HL-60 (cell line): Measurements from ENCODE around the gene SLC7A10.

Experiments
- GABPA ChIP-seq: IDR thresholded peaks from 2 replicates; pipeline ENCODE4 v1.6.1; 2012; ENCODE audit warnings: low read depth
- POLR2AphosphoS5 ChIP-seq: IDR thresholded peaks from 2 replicates; pipeline ENCODE4 v1.6.1; 2012; ENCODE audit warnings: low read depth
- SPI1 ChIP-seq: IDR thresholded peaks from 2 replicates; pipeline ENCODE4 v1.6.1; 2012; ENCODE audit warnings: low read depth, mild to moderate bottlenecking, borderline replicate concordance
- TF ChIP-seq, protein P1 (sequence below): IDR thresholded peaks from one replicate; pipeline ENCODE4 v1.5.1; 2011; ENCODE audit warnings: low read length, control low read depth, inconsistent platforms; ENCODE audit not compliant: insufficient read depth
- TF ChIP-seq, protein P2 (sequence below): IDR thresholded peaks from 2 replicates; pipeline ENCODE4 v1.6.1; 2012; ENCODE audit warnings: low read depth; ENCODE audit not compliant: insufficient replicate concordance

DNA sequence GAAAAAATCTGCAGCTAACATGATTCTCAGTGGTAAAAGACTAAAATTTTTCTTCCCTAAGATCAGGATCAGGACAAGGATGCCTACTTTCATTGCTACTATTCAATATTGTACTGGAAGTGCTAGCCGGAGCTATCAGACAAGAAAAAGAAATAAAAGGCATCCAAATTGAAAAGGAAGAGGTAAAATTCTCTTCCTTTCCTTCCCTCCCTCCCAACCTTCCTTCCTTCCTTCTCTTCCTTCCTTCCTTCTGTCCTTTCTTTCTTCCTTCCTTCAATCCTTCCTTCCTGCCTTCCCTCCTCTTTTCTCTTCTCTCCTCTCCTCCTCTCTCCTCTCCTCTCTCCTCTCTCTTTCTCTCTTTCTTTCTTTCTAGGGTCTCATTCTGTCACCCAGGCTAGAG is 58.2 kb downstream of the SLC7A10 start:
- TF ChIP-seq, protein P1, sequence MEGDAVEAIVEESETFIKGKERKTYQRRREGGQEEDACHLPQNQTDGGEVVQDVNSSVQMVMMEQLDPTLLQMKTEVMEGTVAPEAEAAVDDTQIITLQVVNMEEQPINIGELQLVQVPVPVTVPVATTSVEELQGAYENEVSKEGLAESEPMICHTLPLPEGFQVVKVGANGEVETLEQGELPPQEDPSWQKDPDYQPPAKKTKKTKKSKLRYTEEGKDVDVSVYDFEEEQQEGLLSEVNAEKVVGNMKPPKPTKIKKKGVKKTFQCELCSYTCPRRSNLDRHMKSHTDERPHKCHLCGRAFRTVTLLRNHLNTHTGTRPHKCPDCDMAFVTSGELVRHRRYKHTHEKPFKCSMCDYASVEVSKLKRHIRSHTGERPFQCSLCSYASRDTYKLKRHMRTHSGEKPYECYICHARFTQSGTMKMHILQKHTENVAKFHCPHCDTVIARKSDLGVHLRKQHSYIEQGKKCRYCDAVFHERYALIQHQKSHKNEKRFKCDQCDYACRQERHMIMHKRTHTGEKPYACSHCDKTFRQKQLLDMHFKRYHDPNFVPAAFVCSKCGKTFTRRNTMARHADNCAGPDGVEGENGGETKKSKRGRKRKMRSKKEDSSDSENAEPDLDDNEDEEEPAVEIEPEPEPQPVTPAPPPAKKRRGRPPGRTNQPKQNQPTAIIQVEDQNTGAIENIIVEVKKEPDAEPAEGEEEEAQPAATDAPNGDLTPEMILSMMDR, result no peak
- TF ChIP-seq POLR2AphosphoS5, result no peak
- no peak for TF ChIP-seq GABPA
- no peak for TF ChIP-seq SPI1
- TF ChIP-seq, protein P2, sequence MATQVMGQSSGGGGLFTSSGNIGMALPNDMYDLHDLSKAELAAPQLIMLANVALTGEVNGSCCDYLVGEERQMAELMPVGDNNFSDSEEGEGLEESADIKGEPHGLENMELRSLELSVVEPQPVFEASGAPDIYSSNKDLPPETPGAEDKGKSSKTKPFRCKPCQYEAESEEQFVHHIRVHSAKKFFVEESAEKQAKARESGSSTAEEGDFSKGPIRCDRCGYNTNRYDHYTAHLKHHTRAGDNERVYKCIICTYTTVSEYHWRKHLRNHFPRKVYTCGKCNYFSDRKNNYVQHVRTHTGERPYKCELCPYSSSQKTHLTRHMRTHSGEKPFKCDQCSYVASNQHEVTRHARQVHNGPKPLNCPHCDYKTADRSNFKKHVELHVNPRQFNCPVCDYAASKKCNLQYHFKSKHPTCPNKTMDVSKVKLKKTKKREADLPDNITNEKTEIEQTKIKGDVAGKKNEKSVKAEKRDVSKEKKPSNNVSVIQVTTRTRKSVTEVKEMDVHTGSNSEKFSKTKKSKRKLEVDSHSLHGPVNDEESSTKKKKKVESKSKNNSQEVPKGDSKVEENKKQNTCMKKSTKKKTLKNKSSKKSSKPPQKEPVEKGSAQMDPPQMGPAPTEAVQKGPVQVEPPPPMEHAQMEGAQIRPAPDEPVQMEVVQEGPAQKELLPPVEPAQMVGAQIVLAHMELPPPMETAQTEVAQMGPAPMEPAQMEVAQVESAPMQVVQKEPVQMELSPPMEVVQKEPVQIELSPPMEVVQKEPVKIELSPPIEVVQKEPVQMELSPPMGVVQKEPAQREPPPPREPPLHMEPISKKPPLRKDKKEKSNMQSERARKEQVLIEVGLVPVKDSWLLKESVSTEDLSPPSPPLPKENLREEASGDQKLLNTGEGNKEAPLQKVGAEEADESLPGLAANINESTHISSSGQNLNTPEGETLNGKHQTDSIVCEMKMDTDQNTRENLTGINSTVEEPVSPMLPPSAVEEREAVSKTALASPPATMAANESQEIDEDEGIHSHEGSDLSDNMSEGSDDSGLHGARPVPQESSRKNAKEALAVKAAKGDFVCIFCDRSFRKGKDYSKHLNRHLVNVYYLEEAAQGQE, result no peak
